Stimulated activated CD4-positive, alpha-beta T cell treated with anti-CD3 and anti-CD28 coated beads, Interleukin-2, amount 100 ng/mL, for 24 hours (primary cell): Measurements from ENCODE around the gene CD22.

Experiments
- DNase-seq, 2 donors: peaks; one replicate each; pipeline ENCODE4 v3.0.0-alpha.2; 2020

CD22 gene

GRCh38 chr19:35392742-35393715 is 64.0 kb downstream of the CD22 start:
- DNase-seq = no peak

GRCh38 chr19:35395382-35396199 is 66.6 kb downstream of the CD22 start:
- DNase-seq = no peak

- DNase-seq = no peak
Observed at GRCh38 chr19:35396240-35396885, 67.4 kb downstream of the CD22 start.
